Coronary artery (tissue), 2 donors: ENCODE results near the gene IPCEF1.

ENCODE experiments used
- DNase-seq: peaks from one replicate; pipeline ENCODE4 v3.0.0-alpha.2; 2017; ENCODE audit warnings: low spot score
- H3K27ac ChIP-seq, 2 donors: fragments of 200-600 bp; sonication (generic); one replicate each; pipeline ENCODE4 v1.5.1; 2016 to 2019
- H3K4me3 ChIP-seq: fragments of 200-600 bp; sonication (generic); 2 replicates; pipeline ENCODE4 v1.5.1; 2016; ENCODE audit warnings: mild to moderate bottlenecking, moderate library complexity
- CTCF ChIP-seq: fragments of 200-600 bp; sonication (generic); IDR thresholded peaks from one replicate; pipeline ENCODE4 v1.5.1; 2019; ENCODE audit warnings: antibody characterized with exemption

IPCEF1 gene

GRCh38 chr6:154249499-154250298 is 106.9 kb downstream of the IPCEF1 start:
- no peak for DNase-seq
- Histone ChIP-seq H3K27ac (no peak overlapping the region), H3K4me3 (no peak overlapping the region)
- TF ChIP-seq CTCF = no peak

GRCh38 chr6:154247119-154247861 is 109.3 kb downstream of the IPCEF1 start:
- H3K27ac ChIP-seq = no peak overlapping the region
- no peak for DNase-seq

GRCh38 chr6:154246723-154247118 is 109.9 kb downstream of the IPCEF1 start:
- no peak overlapping the region for H3K27ac ChIP-seq
- H3K4me3 ChIP-seq = no peak overlapping the region
- no peak for TF ChIP-seq CTCF
- DNase-seq = no peak

More at GRCh38 chr6:154247119-154247861, 109.3 kb downstream of the IPCEF1 start:
- TF ChIP-seq CTCF = no peak
- H3K4me3 ChIP-seq = no peak overlapping the region

GRCh38 chr6:154245506-154245905 is 111.1 kb downstream of the IPCEF1 start:
- no peak overlapping the region for H3K27ac ChIP-seq
- no peak overlapping the region for H3K4me3 ChIP-seq
- no peak for TF ChIP-seq CTCF
- DNase-seq = no peak

- Histone ChIP-seq H3K4me3 (no peak overlapping the region), H3K27ac (no peak overlapping the region)
- DNase-seq = no peak
- no peak for TF ChIP-seq CTCF
Measured at GRCh38 chr6:154243793-154244750, 112.5 kb downstream of the IPCEF1 start.

- no peak for TF ChIP-seq CTCF
- no peak overlapping the region for H3K4me3 ChIP-seq
- DNase-seq = no peak
- H3K27ac ChIP-seq = no peak overlapping the region
Measured at GRCh38 chr6:154242617-154243357, 113.8 kb downstream of the IPCEF1 start.
